Measurements from ENCODE around the gene APRT.

Gene APRT

DNA sequence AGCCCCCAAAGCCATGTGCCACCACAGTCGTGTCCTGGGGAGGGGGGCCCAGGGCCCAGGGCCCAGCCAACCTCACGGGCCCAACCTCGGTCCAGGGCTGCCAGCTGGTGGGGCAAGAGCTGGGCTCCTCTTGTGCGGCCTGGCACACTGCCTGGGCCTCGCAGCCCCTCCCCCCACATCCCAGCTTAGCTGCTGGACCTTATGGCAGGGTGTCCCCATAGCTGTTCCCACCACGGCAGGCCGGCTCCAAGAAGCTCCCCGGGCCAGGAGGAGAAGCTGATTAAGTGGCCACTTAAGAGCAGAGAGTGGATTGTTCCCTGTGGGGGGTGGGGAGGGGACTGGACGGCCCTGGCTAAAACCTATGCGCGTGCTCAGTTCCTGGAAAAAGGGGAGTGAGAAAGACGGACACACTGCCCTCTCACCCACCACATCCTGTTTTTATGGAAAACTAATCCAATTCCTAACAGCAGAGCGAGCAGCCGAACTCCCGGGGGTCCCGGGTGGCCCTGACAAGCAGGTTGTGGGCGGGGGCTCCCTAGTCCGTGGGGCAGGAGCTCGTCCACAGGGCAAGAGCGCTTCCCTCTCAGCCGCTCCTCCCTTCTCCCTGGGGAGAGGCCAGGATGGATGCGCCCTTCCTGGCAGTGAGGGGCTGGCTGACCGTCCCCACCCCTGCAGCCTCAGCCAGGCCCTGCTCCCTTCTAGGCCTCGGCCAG lies 43.5 kb downstream of the APRT start:
- no peak for DNase-seq (ENCODE audit: low read depth)
- TF ChIP-seq, protein P1, sequence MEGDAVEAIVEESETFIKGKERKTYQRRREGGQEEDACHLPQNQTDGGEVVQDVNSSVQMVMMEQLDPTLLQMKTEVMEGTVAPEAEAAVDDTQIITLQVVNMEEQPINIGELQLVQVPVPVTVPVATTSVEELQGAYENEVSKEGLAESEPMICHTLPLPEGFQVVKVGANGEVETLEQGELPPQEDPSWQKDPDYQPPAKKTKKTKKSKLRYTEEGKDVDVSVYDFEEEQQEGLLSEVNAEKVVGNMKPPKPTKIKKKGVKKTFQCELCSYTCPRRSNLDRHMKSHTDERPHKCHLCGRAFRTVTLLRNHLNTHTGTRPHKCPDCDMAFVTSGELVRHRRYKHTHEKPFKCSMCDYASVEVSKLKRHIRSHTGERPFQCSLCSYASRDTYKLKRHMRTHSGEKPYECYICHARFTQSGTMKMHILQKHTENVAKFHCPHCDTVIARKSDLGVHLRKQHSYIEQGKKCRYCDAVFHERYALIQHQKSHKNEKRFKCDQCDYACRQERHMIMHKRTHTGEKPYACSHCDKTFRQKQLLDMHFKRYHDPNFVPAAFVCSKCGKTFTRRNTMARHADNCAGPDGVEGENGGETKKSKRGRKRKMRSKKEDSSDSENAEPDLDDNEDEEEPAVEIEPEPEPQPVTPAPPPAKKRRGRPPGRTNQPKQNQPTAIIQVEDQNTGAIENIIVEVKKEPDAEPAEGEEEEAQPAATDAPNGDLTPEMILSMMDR (IDR thresholded peaks at IDR 0.05; ENCODE audit: control insufficient read depth, insufficient read depth, low read depth, low read length, missing control alignments) = no peak
- H3K4me3 ChIP-seq (ENCODE audit: control insufficient read depth, low read depth, low read length) = no peak overlapping the region

DNA sequence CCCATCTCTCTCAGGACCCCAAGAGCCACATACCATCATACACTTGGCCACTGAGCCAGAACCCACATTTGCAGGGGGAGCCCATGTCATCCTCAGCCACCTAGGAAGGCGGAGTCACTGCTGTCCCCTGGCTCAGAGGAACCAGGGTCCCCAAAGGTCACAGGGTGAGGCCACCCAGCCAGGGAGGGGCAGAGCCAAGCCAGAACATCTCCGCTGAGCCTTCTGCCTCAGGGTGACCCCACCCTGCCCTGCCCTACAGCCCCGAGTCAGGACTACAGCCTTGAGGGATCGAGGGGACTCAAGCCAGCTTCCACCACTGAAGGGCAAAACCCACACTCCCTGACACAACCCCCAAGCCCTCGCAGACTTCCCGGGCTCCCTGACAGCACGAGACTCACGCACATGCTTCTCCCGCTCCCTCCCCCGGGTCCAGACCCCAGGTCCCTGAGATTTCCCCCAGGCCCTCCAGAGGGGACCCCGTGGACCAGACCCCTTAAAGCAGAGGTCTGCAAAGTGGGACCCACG lies 44.1 kb downstream of the APRT start:
- TF ChIP-seq, protein P1 (IDR thresholded peaks at IDR 0.05; ENCODE audit: control insufficient read depth, insufficient read depth, low read depth, low read length, missing control alignments) = no peak
- no peak overlapping the region for H3K4me3 ChIP-seq (ENCODE audit: control insufficient read depth, low read depth, low read length)
- no peak for DNase-seq (ENCODE audit: low read depth)

DNA sequence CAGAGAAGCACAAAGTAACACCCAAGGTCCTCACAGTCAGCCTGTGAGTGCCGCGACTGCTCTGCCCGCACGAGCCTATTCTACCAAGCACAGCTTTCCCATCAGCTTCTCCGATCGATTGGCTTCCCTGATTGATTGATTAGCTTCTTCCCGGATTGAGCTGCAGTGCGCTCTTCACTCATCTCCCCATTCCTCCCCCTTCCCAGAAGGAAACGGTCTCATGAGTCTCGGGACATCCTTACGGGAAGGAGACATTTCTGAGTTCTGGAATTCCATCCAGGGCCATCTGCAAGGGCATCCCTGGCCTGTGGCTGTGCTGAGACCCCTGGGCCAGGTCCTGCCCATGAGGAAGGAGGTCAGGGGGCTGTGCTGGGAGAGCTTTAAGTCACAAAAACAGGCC lies 44.8 kb downstream of the APRT start:
- no peak for DNase-seq (ENCODE audit: low read depth)
- TF ChIP-seq, protein P1 (IDR thresholded peaks at IDR 0.05; ENCODE audit: control insufficient read depth, insufficient read depth, low read depth, low read length, missing control alignments) = no peak
- H3K4me3 ChIP-seq (ENCODE audit: control insufficient read depth, low read depth, low read length) = no peak overlapping the region

DNA sequence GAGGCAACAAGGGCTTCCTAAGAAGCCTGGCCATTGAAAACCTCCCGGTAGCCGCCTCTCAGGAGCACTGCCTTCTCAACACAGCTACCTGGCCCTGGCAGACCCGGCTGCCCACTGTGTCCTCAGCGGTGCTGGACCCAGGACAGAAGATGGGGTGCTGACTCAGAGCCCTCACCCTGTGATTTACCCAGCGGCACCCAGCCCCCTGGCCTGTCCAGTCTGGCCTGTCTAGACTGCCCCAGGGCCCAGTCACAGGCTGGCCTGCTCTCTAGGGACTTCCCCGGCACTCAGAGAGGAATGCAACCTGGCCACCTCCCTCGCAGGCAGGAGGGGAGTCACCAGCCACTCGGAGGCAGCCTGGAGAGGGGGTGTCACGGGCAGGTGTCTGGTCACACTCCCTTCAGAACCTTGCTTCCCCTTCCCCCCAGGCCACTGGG lies 46.8 kb downstream of the APRT start:
- TF ChIP-seq, protein P1 (IDR thresholded peaks at IDR 0.05; ENCODE audit: control insufficient read depth, insufficient read depth, low read depth, low read length, missing control alignments) = no peak
- H3K4me3 ChIP-seq (ENCODE audit: control insufficient read depth, low read depth, low read length) = no peak overlapping the region
- DNase-seq (ENCODE audit: low read depth) = no peak

DNA sequence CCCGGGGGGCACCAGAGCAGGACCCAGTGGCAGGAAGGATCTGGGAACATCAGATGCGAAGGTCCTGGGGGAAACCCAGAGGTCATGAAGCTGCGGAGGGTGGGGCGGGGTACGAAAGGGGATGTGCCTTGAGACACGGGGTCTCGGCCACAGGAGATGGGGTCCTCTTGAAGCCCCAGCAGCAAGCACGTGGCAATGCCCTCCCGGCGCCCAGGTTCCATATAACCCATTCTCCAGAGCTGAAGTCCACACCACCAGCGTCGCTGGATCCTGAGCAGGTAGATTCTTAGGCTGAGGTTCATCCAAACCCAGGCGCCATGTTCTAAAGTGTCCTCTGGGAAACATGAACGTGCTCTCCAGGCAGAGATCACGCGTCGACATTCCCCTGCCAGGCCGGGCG lies 47.6 kb downstream of the APRT start:
- H3K4me3 ChIP-seq (ENCODE audit: control insufficient read depth, low read depth, low read length) = no peak overlapping the region
- DNase-seq (ENCODE audit: low read depth) = no peak
- TF ChIP-seq, protein P1 (IDR thresholded peaks at IDR 0.05; ENCODE audit: control insufficient read depth, insufficient read depth, low read depth, low read length, missing control alignments) = no peak

DNA sequence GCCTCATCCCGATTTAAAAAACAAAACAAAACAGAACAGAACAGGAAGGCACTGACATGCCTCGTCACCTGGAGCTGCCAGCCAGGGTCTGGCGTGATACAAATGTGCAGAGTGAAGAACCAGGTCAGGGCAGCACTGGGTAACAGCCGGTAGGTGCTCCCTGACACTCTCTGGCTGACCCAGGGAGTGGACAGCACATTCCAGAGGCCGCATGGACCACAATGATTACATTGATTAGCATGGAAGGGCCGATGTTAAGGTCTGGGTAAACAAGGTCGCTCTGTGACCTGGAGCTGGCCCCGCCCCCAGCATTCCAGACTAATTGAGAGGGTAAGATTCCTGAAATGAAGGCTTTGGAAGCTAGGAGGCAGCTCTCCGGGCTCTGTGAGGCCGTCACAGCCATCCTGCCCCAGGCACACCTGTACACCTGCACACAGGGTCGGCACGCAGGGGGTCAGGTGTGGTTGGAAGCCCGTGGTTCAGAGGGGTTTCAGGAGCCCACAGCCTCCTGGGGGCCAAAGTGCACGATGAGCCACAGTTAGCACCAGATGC lies 48.1 kb downstream of the APRT start:
- DNase-seq (ENCODE audit: low read depth) = no peak
- no peak overlapping the region for H3K4me3 ChIP-seq (ENCODE audit: control insufficient read depth, low read depth, low read length)
- TF ChIP-seq, protein P1 (IDR thresholded peaks at IDR 0.05; ENCODE audit: control insufficient read depth, insufficient read depth, low read depth, low read length, missing control alignments) = no peak

All from AG09309 (cell line).